GM21576 (cell line): ENCODE measurements around the gene RYR1.
"Not testable (repeated sequence)": the region's sequence is repeated elsewhere in the genome, so short reads cannot be mapped to it uniquely, and the experiment has no call there.

Experiments used
- ATAC-seq: cut with Tn5 transposase; IDR thresholded peaks from one replicate; pipeline ENCODE4 v1.9.1; 2021; ENCODE audit warnings: mild to moderate bottlenecking, moderate library complexity; ENCODE audit not compliant: unreplicated experiment

The RYR1 gene

DNA sequence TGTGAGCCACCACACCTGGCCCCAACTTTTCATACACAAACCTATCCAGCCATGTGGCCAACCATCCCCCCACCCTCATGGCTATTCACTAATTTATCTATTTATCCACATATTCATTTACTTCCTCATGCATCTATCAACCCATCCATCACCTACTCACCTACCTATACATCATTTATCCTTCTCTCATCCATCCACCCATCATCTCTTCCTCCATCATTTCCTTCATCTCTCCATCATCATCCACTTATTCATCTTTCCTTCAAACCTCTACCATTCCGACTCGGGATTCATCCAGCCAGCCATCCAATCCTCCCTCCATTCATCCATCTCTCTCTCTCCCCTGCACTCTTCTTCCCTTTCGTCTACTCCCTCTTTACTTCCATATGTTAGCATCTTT, 54.6 kb downstream of the RYR1 start:
- no peak for ATAC-seq

- no peak for ATAC-seq
Observed at GRCh38 chr19:38488776-38489481, 55.4 kb downstream of the RYR1 start.

- ATAC-seq, result no peak
Observed at GRCh38 chr19:38490861-38491260, 57.4 kb downstream of the RYR1 start.

DNA sequence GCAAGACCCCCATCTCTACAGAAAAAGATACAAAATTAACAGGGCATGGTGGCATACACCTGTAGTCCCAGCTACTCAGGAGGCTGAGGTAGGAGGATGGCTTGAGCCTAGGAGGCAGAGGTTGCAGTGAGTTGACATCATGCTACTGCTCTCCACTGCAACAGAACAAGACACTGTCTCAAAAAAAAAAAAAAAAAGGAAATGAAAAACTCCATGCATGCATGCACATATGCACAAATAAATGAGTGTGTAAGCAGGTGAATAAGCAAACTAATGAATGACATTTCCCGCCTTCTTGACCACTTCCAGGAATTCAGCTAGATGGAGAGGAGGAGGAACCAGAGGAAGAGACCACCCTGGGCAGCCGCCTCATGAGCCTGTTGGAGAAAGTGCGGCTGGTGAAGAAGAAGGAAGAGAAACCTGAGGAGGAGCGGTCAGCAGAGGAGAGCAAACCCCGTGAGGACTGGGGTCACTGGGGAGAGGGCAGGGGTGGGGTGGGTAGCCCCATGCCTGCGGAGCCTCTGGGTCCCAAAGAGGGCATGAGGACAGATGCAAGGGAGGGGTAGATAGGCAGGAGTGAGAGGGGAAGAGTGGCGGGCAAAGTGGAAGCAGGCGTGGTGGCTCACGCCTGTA, 58.8 kb downstream of the RYR1 start:
- no peak for ATAC-seq

DNA sequence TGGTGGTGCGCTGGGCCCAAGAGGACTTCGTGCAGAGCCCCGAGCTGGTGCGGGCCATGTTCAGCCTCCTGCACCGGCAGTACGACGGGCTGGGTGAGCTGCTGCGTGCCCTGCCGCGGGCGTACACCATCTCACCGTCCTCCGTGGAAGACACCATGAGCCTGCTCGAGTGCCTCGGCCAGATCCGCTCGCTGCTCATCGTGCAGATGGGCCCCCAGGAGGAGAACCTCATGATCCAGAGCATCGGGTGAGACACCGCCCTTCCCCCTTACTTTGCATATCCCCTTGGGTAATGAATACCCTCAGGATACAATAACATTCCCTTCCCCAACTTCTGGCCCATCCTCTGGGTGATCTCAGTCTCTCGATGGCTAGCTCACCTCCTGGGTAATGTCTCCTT, 60.9 kb downstream of the RYR1 start:
- no peak for ATAC-seq

DNA sequence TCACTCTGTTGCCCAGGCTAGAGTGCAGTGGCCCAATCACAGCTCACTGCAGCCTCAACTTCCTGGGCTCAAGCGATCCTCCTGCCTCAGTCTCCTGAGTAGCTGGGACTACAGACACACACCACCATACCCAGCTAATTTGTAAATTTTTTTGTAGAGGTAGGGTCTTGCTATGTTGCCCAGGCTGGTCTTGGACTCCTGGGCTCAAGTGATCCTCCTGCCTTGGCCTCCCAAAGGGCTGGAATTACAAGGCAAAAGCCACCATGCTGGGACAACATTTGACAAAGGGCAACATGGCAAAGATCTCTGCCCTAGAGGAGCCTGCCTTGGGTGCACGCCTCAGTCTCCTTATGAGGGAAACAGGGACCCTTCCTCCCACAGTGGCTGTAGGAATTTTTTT, 61.9 kb downstream of the RYR1 start:
- not testable (repeated sequence) for ATAC-seq

DNA sequence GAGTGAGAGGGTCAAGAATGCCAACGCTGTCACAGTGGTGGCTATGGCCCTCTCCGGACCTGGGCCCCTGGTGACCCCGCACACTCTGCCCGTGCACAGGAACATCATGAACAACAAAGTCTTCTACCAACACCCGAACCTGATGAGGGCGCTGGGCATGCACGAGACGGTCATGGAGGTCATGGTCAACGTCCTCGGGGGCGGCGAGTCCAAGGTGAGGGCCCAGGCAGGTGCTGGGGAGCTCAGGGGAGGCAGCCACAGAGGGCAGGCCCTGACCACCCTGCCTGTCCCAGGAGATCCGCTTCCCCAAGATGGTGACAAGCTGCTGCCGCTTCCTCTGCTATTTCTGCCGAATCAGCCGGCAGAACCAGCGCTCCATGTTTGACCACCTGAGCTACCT, 62.6 kb downstream of the RYR1 start:
- ATAC-seq, result no peak

GRCh38 chr19:38496603-38497487, 63.4 kb downstream of the RYR1 start:
- ATAC-seq, result no peak

DNA sequence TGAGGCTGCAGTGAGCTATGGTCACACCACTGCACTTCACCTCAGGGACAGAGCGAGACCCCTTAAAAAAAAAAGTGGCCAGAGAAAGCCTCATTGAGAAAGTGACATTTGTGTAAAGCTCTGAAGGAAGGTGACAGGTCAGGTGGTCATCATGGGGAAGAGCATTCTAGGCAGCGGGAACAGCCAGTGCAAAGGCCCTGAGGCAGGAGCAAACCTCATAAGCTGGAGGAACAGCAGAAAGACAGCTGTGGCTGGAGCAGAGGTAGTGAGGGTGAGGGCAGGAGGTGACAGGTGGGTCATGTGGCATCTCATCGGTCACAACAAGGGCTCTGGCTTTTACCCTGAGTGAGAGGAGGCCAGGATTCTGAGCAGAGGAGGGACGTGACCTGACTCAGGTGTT, 64.4 kb downstream of the RYR1 start:
- no peak for ATAC-seq

GRCh38 chr19:38499532-38499931, 66.0 kb downstream of the RYR1 start:
- ATAC-seq, result no peak

DNA sequence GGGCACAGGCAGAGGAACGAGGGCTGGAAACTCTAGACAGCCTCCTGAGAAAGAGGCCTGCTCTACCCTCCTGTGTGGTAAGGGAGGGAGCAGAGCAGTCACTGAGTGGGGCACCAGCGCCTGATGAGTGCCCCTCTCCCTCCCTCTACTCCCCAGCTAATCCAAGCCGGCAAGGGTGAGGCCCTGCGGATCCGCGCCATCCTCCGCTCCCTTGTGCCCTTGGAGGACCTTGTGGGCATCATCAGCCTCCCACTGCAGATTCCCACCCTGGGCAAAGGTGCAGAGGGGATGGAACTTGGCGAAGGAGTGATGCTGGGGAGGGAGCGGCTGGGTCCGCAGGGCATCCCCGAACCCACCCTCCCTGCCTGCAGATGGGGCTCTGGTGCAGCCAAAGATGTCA, 67.0 kb downstream of the RYR1 start:
- ATAC-seq, result no peak

DNA sequence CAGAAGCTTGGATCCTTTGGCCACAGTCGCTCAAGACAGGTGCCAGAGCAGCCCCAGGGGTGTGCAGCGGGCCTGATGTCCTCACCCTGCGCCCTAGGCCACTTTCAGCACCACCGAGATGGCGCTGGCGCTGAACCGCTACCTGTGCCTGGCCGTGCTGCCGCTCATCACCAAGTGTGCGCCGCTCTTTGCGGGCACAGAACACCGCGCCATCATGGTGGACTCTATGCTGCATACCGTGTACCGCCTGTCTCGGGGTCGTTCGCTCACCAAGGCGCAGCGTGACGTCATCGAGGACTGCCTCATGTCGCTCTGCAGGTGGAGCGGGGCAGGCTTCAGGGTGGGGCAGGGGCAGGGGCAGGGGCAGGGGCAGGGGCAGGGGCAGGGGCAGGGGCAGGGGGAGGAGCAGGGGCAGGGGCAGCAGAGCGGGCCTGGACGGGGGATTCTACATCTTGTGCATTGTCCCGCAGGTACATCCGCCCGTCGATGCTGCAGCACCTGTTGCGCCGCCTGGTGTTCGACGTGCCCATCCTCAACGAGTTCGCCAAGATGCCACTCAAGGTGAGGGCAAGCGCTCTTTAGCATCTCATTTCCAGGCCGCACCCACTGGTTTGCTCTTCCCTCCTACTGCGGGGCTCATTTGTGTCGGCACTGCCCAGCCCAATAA, 69.1 kb downstream of the RYR1 start:
- ATAC-seq, result no peak

DNA sequence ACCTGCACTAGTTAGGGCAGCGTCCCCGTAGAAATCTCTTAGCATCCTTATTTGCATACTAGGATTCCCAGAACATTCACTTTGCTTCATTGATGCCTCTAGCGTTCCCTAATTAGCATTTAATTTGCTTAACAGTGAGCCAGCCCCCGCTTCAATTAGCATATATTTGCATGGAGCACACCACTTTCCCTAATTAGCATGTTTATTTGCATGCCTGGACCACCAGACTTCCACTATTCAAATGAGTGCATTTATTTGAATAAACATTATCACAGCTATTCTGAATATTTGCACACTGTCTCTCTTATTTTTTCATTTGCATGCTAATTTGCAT, 69.6 kb downstream of the RYR1 start:
- ATAC-seq, result no peak

GRCh38 chr19:38505958-38506357, 72.5 kb downstream of the RYR1 start:
- ATAC-seq, result no peak

GRCh38 chr19:38506375-38506722, 72.9 kb downstream of the RYR1 start:
- ATAC-seq, result no peak

GRCh38 chr19:38506723-38507550, 73.4 kb downstream of the RYR1 start:
- ATAC-seq, result no peak

- ATAC-seq, result no peak
Observed at GRCh38 chr19:38507551-38508127, 74.1 kb downstream of the RYR1 start.

- ATAC-seq, result no peak
Observed at GRCh38 chr19:38508507-38508906, 75.0 kb downstream of the RYR1 start.

GRCh38 chr19:38509027-38509426, 75.5 kb downstream of the RYR1 start:
- ATAC-seq, result no peak

DNA sequence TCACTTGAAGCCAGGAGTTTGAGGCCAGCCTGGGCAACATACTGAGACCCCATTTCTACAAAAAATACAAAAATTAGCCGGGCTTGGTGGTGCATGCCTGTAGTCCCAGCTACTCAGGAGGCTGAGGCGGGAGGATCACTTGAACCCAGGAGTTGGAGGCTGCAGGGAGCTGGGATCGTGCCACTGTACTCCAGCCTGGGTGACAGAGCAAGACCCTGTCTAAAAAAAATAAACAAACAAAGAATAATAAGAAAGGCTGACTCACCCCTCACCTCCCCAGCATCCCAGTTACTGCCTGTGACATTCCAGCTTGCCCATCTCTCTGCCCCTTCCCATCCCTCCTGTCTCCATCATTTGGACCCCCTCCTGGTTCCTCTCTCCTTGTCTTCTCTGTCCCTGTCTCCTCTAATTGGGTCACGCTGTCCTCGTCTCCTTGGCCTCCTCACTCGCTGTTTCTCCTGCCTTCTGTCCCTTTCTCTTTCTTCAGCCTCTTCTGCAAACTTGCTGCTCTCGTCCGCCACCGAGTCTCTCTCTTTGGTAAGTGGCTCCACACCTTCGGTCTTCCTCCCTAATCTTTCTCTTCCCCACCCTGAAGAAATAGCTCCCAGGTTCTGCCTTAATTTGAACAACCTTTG, 77.7 kb downstream of the RYR1 start:
- ATAC-seq, result no peak
